HEK293 (cell line): ENCODE results near the gene LENEP.
A peak's percentile ranks its signal among the peaks of the same experiment; 100 is the strongest.

Source experiments
- ELK4 ChIP-seq: IDR thresholded peaks from 2 replicates; pipeline ENCODE4 v1.6.1; 2011; ENCODE audit warnings: mild to moderate bottlenecking, low read depth, low read length, borderline replicate concordance
- FEZF1 ChIP-seq: fragments of 450-650 bp; formaldehyde crosslinking; IDR thresholded peaks from 2 replicates; pipeline ENCODE4 v1.5.1; 2016; ENCODE audit warnings: missing biosample characterization, missing genetic modification characterization
- HOXA7 ChIP-seq: sonication (generic); formaldehyde crosslinking; IDR thresholded peaks from 2 replicates; pipeline ENCODE4 v1.8.1; 2022; ENCODE audit warnings: missing genetic modification reagents, borderline replicate concordance
- KLF1 ChIP-seq: fragments of 450-650 bp; formaldehyde crosslinking; IDR thresholded peaks from 2 replicates; pipeline ENCODE4 v1.5.1; 2016; ENCODE audit warnings: missing biosample characterization, missing genetic modification characterization
- KLF7 ChIP-seq: fragments of 450-650 bp; formaldehyde crosslinking; IDR thresholded peaks from 2 replicates; pipeline ENCODE4 v1.5.1; 2016; ENCODE audit warnings: missing biosample characterization, missing genetic modification characterization, borderline replicate concordance
- KLF8 ChIP-seq: fragments of 450-650 bp; formaldehyde crosslinking; IDR thresholded peaks from 2 replicates; pipeline ENCODE4 v1.5.1; 2016; ENCODE audit warnings: missing biosample characterization, missing genetic modification characterization
- OSR2 ChIP-seq: fragments of 450-650 bp; formaldehyde crosslinking; IDR thresholded peaks from 2 replicates; pipeline ENCODE4 v1.5.1; 2016; ENCODE audit warnings: missing biosample characterization, missing genetic modification characterization
- OVOL3 ChIP-seq: fragments of 450-650 bp; formaldehyde crosslinking; IDR thresholded peaks from 2 replicates; pipeline ENCODE4 v1.5.1; 2016; ENCODE audit warnings: missing biosample characterization, missing genetic modification characterization
- PRDM1 ChIP-seq: fragments of 450-650 bp; formaldehyde crosslinking; IDR thresholded peaks from 2 replicates; pipeline ENCODE4; 2016; ENCODE audit warnings: missing biosample characterization, missing genetic modification characterization
- REST ChIP-seq: fragments of 450-650 bp; formaldehyde crosslinking; IDR thresholded peaks from 2 replicates; pipeline ENCODE4 v1.5.1; 2016; ENCODE audit warnings: missing biosample characterization, missing genetic modification characterization
- SP3 ChIP-seq: fragments of 450-650 bp; formaldehyde crosslinking; IDR thresholded peaks from 2 replicates; pipeline ENCODE4 v1.5.1; 2016; ENCODE audit warnings: missing biosample characterization, missing genetic modification characterization
- SP7 ChIP-seq: fragments of 450-650 bp; formaldehyde crosslinking; IDR thresholded peaks from 2 replicates; pipeline ENCODE4 v1.5.1; 2016; ENCODE audit warnings: missing biosample characterization, missing genetic modification characterization
- WT1 ChIP-seq: fragments of 450-650 bp; formaldehyde crosslinking; IDR thresholded peaks from 2 replicates; pipeline ENCODE4 v1.5.1; 2016; ENCODE audit warnings: missing biosample characterization, missing genetic modification characterization
- ZBTB17 ChIP-seq: fragments of 450-650 bp; formaldehyde crosslinking; IDR thresholded peaks from 2 replicates; pipeline ENCODE4 v1.5.1; 2016; ENCODE audit warnings: missing biosample characterization, missing genetic modification characterization
- ZBTB21 ChIP-seq: fragments of 450-650 bp; formaldehyde crosslinking; IDR thresholded peaks from 2 replicates; pipeline ENCODE4 v1.5.1; 2017; ENCODE audit warnings: missing biosample characterization, missing genetic modification characterization
- ZFP3 ChIP-seq: fragments of 450-650 bp; formaldehyde crosslinking; IDR thresholded peaks from 2 replicates; pipeline ENCODE4 v1.5.1; 2016; ENCODE audit warnings: low read depth, missing biosample characterization, missing genetic modification characterization
- ZNF140 ChIP-seq: fragments of 450-650 bp; formaldehyde crosslinking; IDR thresholded peaks from 2 replicates; pipeline ENCODE4 v1.5.1; 2016; ENCODE audit warnings: missing biosample characterization, missing genetic modification characterization
- ZNF146 ChIP-seq: fragments of 450-650 bp; formaldehyde crosslinking; IDR thresholded peaks from 2 replicates; pipeline ENCODE4 v1.5.1; 2016; ENCODE audit warnings: missing biosample characterization, missing genetic modification characterization
- ZNF157 ChIP-seq: fragments of 450-650 bp; formaldehyde crosslinking; IDR thresholded peaks from 2 replicates; pipeline ENCODE4 v1.5.1; 2016; ENCODE audit warnings: missing biosample characterization, missing genetic modification characterization
- ZNF16 ChIP-seq: fragments of 450-650 bp; formaldehyde crosslinking; IDR thresholded peaks from 2 replicates; pipeline ENCODE4 v1.5.1; 2016; ENCODE audit warnings: low read depth, missing biosample characterization, missing genetic modification characterization
- ZNF184 ChIP-seq: fragments of 450-650 bp; IDR thresholded peaks from 2 replicates; pipeline ENCODE4 v1.5.1; 2018; ENCODE audit warnings: missing biosample characterization, mild to moderate bottlenecking, missing genetic modification characterization
- ZNF19 ChIP-seq: fragments of 450-650 bp; formaldehyde crosslinking; IDR thresholded peaks from 2 replicates; pipeline ENCODE4; 2016; ENCODE audit warnings: missing biosample characterization, missing genetic modification characterization, low read depth
- ZNF221 ChIP-seq: fragments of 450-650 bp; formaldehyde crosslinking; IDR thresholded peaks from 2 replicates; pipeline ENCODE4 v1.5.1; 2017; ENCODE audit warnings: missing biosample characterization, missing genetic modification characterization, borderline replicate concordance
- ZNF341 ChIP-seq: fragments of 450-650 bp; formaldehyde crosslinking; IDR thresholded peaks from 2 replicates; pipeline ENCODE4; 2016; ENCODE audit warnings: low read depth, missing biosample characterization, missing genetic modification characterization
- ZNF354C ChIP-seq: fragments of 450-650 bp; formaldehyde crosslinking; IDR thresholded peaks from 2 replicates; pipeline ENCODE4 v1.5.1; 2016; ENCODE audit warnings: missing biosample characterization, missing genetic modification characterization, low read depth, borderline replicate concordance
- ZNF449 ChIP-seq: fragments of 450-650 bp; formaldehyde crosslinking; IDR thresholded peaks from 2 replicates; pipeline ENCODE4 v1.5.1; 2017; ENCODE audit warnings: missing biosample characterization, mild to moderate bottlenecking, missing genetic modification characterization, moderate library complexity
- ZNF548 ChIP-seq: fragments of 450-650 bp; formaldehyde crosslinking; IDR thresholded peaks from 2 replicates; pipeline ENCODE4 v1.5.1; 2016; ENCODE audit warnings: missing biosample characterization, missing genetic modification characterization
- ZNF600 ChIP-seq: fragments of 450-650 bp; formaldehyde crosslinking; IDR thresholded peaks from 2 replicates; pipeline ENCODE4 v1.5.1; 2016; ENCODE audit warnings: missing biosample characterization, missing genetic modification characterization
- ZNF664 ChIP-seq: fragments of 450-650 bp; formaldehyde crosslinking; IDR thresholded peaks from 2 replicates; pipeline ENCODE4 v1.5.1; 2016; ENCODE audit warnings: missing biosample characterization, missing genetic modification characterization
- ZNF670 ChIP-seq: fragments of 450-650 bp; formaldehyde crosslinking; IDR thresholded peaks from 2 replicates; pipeline ENCODE4 v1.5.1; 2016; ENCODE audit warnings: missing biosample characterization, missing genetic modification characterization, low read depth
- ZNF692 ChIP-seq: fragments of 450-650 bp; formaldehyde crosslinking; IDR thresholded peaks from 2 replicates; pipeline ENCODE4 v1.5.1; 2016; ENCODE audit warnings: missing biosample characterization, missing genetic modification characterization
- ZXDB ChIP-seq: fragments of 450-650 bp; formaldehyde crosslinking; IDR thresholded peaks from 2 replicates; pipeline ENCODE4 v1.5.1; 2016; ENCODE audit warnings: missing biosample characterization, missing genetic modification characterization

The LENEP gene

GRCh38 chr1:154961207-154962155 is 31.9 kb upstream of the LENEP start, which contains the start of gene PYGO2 (continued):
- TF ChIP-seq WT1 (tag by site-specific recombination): peak; percentile 19; the same call in 1 of the 2 replicates
- TF ChIP-seq OVOL3: peak; percentile 21; the same call in 1 of the 2 replicates
- no peak for TF ChIP-seq REST (tag by site-specific recombination)
- TF ChIP-seq ZNF692: peak; percentile 82
- TF ChIP-seq OSR2 (tag by site-specific recombination): no peak
- TF ChIP-seq ZNF548 (tag by site-specific recombination): no peak
- no peak for TF ChIP-seq ZNF221 (tag by site-specific recombination)
- TF ChIP-seq ZNF449 (tag by site-specific recombination): peak; percentile 29; the same call in 1 of the 2 replicates
- TF ChIP-seq ZBTB17: peak; percentile 16
- TF ChIP-seq KLF1 (tag by site-specific recombination): peak; percentile 65
- TF ChIP-seq ZBTB21: no peak
- TF ChIP-seq SP3 (tag by site-specific recombination): peak; percentile 98
- TF ChIP-seq FEZF1: no peak
- peak; percentile 49; the same call in 1 of the 2 replicates for TF ChIP-seq ZNF664 (tag by site-specific recombination)
- no peak for TF ChIP-seq ZNF354C (tag by site-specific recombination)
- peak; percentile 57 for TF ChIP-seq ZNF600 (tag by site-specific recombination)
- TF ChIP-seq ZNF157 (tag by site-specific recombination): no peak
- no peak for TF ChIP-seq ZNF19 (tag by site-specific recombination)
- TF ChIP-seq HOXA7: no peak
- no peak for TF ChIP-seq ZNF184 (tag by site-specific recombination)
- TF ChIP-seq KLF7: no peak
- peak; percentile 85 for TF ChIP-seq ZXDB (tag by site-specific recombination)
- TF ChIP-seq ZNF146 (tag by site-specific recombination): 0 out of 2 replicates have a peak, but pooled peaks have one; percentile 31
- no peak for TF ChIP-seq PRDM1 (tag by site-specific recombination)
- no peak for TF ChIP-seq ZNF140 (tag by site-specific recombination)
- TF ChIP-seq ZFP3 (tag by site-specific recombination): no peak
- TF ChIP-seq ELK4: peak; percentile 69; the same call in 1 of the 2 replicates
- no peak for TF ChIP-seq ZNF670 (tag by site-specific recombination)
- TF ChIP-seq KLF8 (tag by site-specific recombination): peak; percentile 90
- TF ChIP-seq ZNF341 (tag by site-specific recombination): peak; percentile 87
- TF ChIP-seq SP7 (tag by site-specific recombination): peak; percentile 68
- TF ChIP-seq ZNF16: no peak
